Spleen (tissue), 7 donors: ENCODE data around the gene BNC2.

Experiments
- POLR2A ChIP-seq, 3 donors: fragments of 450-650 bp; IDR thresholded peaks; one replicate each; pipeline ENCODE4 v1.5.1; 2017; ENCODE audit warnings: antibody characterized with exemption in 3 of 3, mild to moderate bottlenecking in 1 of 3
- POLR2AphosphoS5 ChIP-seq, 3 donors: sonication (generic); formaldehyde crosslinking; IDR thresholded peaks; one replicate each; pipeline ENCODE4 v1.5.1; 2017; ENCODE audit warnings: antibody characterized with exemption in 3 of 3
- TF ChIP-seq, protein P1 (sequence below), 11 experiments: fragments of 200-600 bp in 7 of 11; fragments of 450-650 bp in 4 of 11; sonication (generic) in 4 of 11; IDR thresholded peaks in 8 of 11; conservative IDR thresholded peaks in 3 of 11; 1 replicate in 7 of 11; 2 replicates in 4 of 11; pipeline versions ENCODE4 v1.4.0 to v1.8.0; 2016 to 2021; ENCODE audit warnings: antibody characterized with exemption in 11 of 11, inconsistent platforms in 4 of 11, mild to moderate bottlenecking in 1 of 11
- donor health status: DM: no; HTN: no; CAD: no; lungs with moderate emphysema.
- donor health status: DM: no; HTN: no; CAD: no.
- donor health status: DM: no; HTN: no; CAD: no.

DNA sequence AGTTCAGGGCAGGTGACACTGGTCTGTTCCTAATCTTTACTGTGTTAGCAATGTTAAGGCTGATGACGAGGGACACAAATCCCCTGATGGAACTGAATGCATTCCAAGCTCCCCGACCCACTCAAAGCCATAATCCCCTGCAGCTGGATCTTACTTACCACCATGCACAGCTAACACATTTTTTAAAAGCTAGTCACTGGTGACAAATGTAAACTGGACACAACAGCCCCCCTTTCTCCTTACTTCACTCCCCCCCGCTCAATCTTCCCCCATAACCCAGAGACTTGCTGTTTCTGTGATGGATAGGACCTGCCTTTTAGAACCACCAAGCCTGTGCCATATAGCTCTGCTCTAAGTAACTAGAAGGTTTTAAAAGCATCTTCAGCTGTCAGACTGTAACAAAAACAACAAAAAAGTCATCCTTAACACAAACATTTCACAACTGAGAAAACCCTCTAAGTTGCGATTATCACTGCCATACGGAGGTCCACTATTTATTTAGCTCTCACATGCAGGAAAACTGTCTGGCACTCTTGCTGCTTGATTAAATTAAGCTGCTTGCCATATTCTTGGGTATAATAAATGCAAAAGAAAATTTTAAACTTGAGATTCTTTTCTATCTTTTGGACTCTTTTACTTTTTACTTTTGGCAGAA is 44.4 kb downstream of the BNC2 start:
- TF ChIP-seq POLR2A (IDR thresholded peaks at IDR 0.05) (no peak), POLR2AphosphoS5 (IDR thresholded peaks at IDR 0.05) (no peak)
- TF ChIP-seq, protein P1, sequence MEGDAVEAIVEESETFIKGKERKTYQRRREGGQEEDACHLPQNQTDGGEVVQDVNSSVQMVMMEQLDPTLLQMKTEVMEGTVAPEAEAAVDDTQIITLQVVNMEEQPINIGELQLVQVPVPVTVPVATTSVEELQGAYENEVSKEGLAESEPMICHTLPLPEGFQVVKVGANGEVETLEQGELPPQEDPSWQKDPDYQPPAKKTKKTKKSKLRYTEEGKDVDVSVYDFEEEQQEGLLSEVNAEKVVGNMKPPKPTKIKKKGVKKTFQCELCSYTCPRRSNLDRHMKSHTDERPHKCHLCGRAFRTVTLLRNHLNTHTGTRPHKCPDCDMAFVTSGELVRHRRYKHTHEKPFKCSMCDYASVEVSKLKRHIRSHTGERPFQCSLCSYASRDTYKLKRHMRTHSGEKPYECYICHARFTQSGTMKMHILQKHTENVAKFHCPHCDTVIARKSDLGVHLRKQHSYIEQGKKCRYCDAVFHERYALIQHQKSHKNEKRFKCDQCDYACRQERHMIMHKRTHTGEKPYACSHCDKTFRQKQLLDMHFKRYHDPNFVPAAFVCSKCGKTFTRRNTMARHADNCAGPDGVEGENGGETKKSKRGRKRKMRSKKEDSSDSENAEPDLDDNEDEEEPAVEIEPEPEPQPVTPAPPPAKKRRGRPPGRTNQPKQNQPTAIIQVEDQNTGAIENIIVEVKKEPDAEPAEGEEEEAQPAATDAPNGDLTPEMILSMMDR (IDR thresholded peaks at IDR 0.05 in 8 of 11, conservative IDR thresholded peaks at IDR 0.05 in 3 of 11) = no peak
